ENCODE measurements around the gene DNAH1.

Gene DNAH1

GRCh38 chr3:52353291-52353855 is 37.3 kb downstream of the DNAH1 start:
- no peaks in the 10 kb centered on the region for H3K4me1 ChIP-seq (ENCODE audit: control insufficient read depth in 1 of 2, insufficient read depth in 2 of 2, low read length in 2 of 2)
- no peak overlapping the region for H3K4me3 ChIP-seq (ENCODE audit: low read depth in 1 of 2, low read length in 2 of 2)
- H3K36me3 ChIP-seq (ENCODE audit: control insufficient read depth in 1 of 2, insufficient read depth in 2 of 2, low read length in 2 of 2), result peaks cover 13 to 65% of the 10 kb centered on the region in 2 donors
- H3K27ac ChIP-seq (ENCODE audit: low read length), result no peak overlapping the region
- H3K9me3 ChIP-seq (ENCODE audit: control insufficient read depth in 1 of 2, low read length in 2 of 2), result no peaks in the 10 kb centered on the region
- H3K27me3 ChIP-seq (ENCODE audit: low read depth, low read length), result no peaks in the 10 kb centered on the region

- no peaks in the 10 kb centered on the region for H3K4me1 ChIP-seq (ENCODE audit: control insufficient read depth in 1 of 2, insufficient read depth in 2 of 2, low read length in 2 of 2)
- H3K36me3 ChIP-seq (ENCODE audit: control insufficient read depth in 1 of 2, insufficient read depth in 2 of 2, low read length in 2 of 2), result peaks cover 5 to 62% of the 10 kb centered on the region in 2 donors
- no peak overlapping the region for H3K4me3 ChIP-seq (ENCODE audit: low read depth in 1 of 2, low read length in 2 of 2)
- no peaks in the 10 kb centered on the region for H3K9me3 ChIP-seq (ENCODE audit: control insufficient read depth in 1 of 2, low read length in 2 of 2)
- no peaks in the 10 kb centered on the region for H3K27me3 ChIP-seq (ENCODE audit: low read depth, low read length)
- no peak overlapping the region for H3K27ac ChIP-seq (ENCODE audit: low read length)
Measured at GRCh38 chr3:52354676-52355075, 38.6 kb downstream of the DNAH1 start.

GRCh38 chr3:52355526-52355925 is 39.4 kb downstream of the DNAH1 start:
- Histone ChIP-seq H3K27me3 (ENCODE audit: low read depth, low read length) (no peaks in the 10 kb centered on the region), H3K27ac (ENCODE audit: low read length) (no peak overlapping the region), H3K9me3 (ENCODE audit: control insufficient read depth in 1 of 2, low read length in 2 of 2) (no peaks in the 10 kb centered on the region), H3K4me3 (ENCODE audit: low read depth in 1 of 2, low read length in 2 of 2) (no peak overlapping the region), H3K4me1 (ENCODE audit: control insufficient read depth in 1 of 2, insufficient read depth in 2 of 2, low read length in 2 of 2) (no peaks in the 10 kb centered on the region), H3K36me3 (ENCODE audit: control insufficient read depth in 1 of 2, insufficient read depth in 2 of 2, low read length in 2 of 2) (peaks cover 5 to 65% of the 10 kb centered on the region in 2 donors)

GRCh38 chr3:52356126-52356525 is 40.0 kb downstream of the DNAH1 start:
- Histone ChIP-seq H3K9me3 (ENCODE audit: control insufficient read depth in 1 of 2, low read length in 2 of 2) (no peaks in the 10 kb centered on the region), H3K27me3 (ENCODE audit: low read depth, low read length) (no peaks in the 10 kb centered on the region), H3K36me3 (ENCODE audit: control insufficient read depth in 1 of 2, insufficient read depth in 2 of 2, low read length in 2 of 2) (peaks cover 5 to 63% of the 10 kb centered on the region in 2 donors), H3K4me1 (ENCODE audit: control insufficient read depth in 1 of 2, insufficient read depth in 2 of 2, low read length in 2 of 2) (no peaks in the 10 kb centered on the region), H3K4me3 (ENCODE audit: low read depth in 1 of 2, low read length in 2 of 2) (no peak overlapping the region), H3K27ac (ENCODE audit: low read length) (no peak overlapping the region)

GRCh38 chr3:52357151-52358080 is 41.3 kb downstream of the DNAH1 start:
- Histone ChIP-seq H3K9me3 (ENCODE audit: control insufficient read depth in 1 of 2, low read length in 2 of 2) (no peaks in the 10 kb centered on the region), H3K4me3 (ENCODE audit: low read depth in 1 of 2, low read length in 2 of 2) (no peak overlapping the region), H3K27me3 (ENCODE audit: low read depth, low read length) (no peaks in the 10 kb centered on the region), H3K27ac (ENCODE audit: low read length) (no peak overlapping the region), H3K36me3 (ENCODE audit: control insufficient read depth in 1 of 2, insufficient read depth in 2 of 2, low read length in 2 of 2) (peaks cover 0 to 61% of the 10 kb centered on the region in 2 donors), H3K4me1 (ENCODE audit: control insufficient read depth in 1 of 2, insufficient read depth in 2 of 2, low read length in 2 of 2) (no peaks in the 10 kb centered on the region)

- Histone ChIP-seq H3K4me3 (ENCODE audit: low read depth in 1 of 2, low read length in 2 of 2) (no peak overlapping the region), H3K27ac (ENCODE audit: low read length) (no peak overlapping the region), H3K4me1 (ENCODE audit: control insufficient read depth in 1 of 2, insufficient read depth in 2 of 2, low read length in 2 of 2) (no peaks in the 10 kb centered on the region), H3K9me3 (ENCODE audit: control insufficient read depth in 1 of 2, low read length in 2 of 2) (no peaks in the 10 kb centered on the region), H3K27me3 (ENCODE audit: low read depth, low read length) (no peaks in the 10 kb centered on the region), H3K36me3 (ENCODE audit: control insufficient read depth in 1 of 2, insufficient read depth in 2 of 2, low read length in 2 of 2) (peaks cover under 1 to 63% of the 10 kb centered on the region in 2 donors)
Measured at GRCh38 chr3:52358362-52358940, 42.3 kb downstream of the DNAH1 start.

GRCh38 chr3:52359116-52359855 is 43.2 kb downstream of the DNAH1 start:
- Histone ChIP-seq H3K4me1 (ENCODE audit: control insufficient read depth in 1 of 2, insufficient read depth in 2 of 2, low read length in 2 of 2) (no peaks in the 10 kb centered on the region), H3K9me3 (ENCODE audit: control insufficient read depth in 1 of 2, low read length in 2 of 2) (no peaks in the 10 kb centered on the region), H3K27ac (ENCODE audit: low read length) (no peak overlapping the region), H3K4me3 (ENCODE audit: low read depth in 1 of 2, low read length in 2 of 2) (no peak overlapping the region), H3K27me3 (ENCODE audit: low read depth, low read length) (no peaks in the 10 kb centered on the region), H3K36me3 (ENCODE audit: control insufficient read depth in 1 of 2, insufficient read depth in 2 of 2, low read length in 2 of 2) (peaks cover 6 to 62% of the 10 kb centered on the region in 2 donors)

- H3K9me3 ChIP-seq (ENCODE audit: control insufficient read depth in 1 of 2, low read length in 2 of 2), result no peaks in the 10 kb centered on the region
- H3K4me1 ChIP-seq (ENCODE audit: control insufficient read depth in 1 of 2, insufficient read depth in 2 of 2, low read length in 2 of 2), result no peaks in the 10 kb centered on the region
- H3K27ac ChIP-seq (ENCODE audit: low read length), result no peak overlapping the region
- H3K27me3 ChIP-seq (ENCODE audit: low read depth, low read length), result no peaks in the 10 kb centered on the region
- peaks cover 6 to 66% of the 10 kb centered on the region in 2 donors for H3K36me3 ChIP-seq (ENCODE audit: control insufficient read depth in 1 of 2, insufficient read depth in 2 of 2, low read length in 2 of 2)
- H3K4me3 ChIP-seq (ENCODE audit: low read depth in 1 of 2, low read length in 2 of 2), result no peak overlapping the region
Measured at GRCh38 chr3:52361011-52361410, 44.9 kb downstream of the DNAH1 start.

- Histone ChIP-seq H3K27ac (ENCODE audit: low read length) (no peak overlapping the region), H3K36me3 (ENCODE audit: control insufficient read depth in 1 of 2, insufficient read depth in 2 of 2, low read length in 2 of 2) (peaks cover 6 to 64% of the 10 kb centered on the region in 2 donors), H3K4me3 (ENCODE audit: low read depth in 1 of 2, low read length in 2 of 2) (no peak overlapping the region)
Measured at GRCh38 chr3:52361454-52361853, 45.3 kb downstream of the DNAH1 start.

GRCh38 chr3:52361898-52362297 is 45.8 kb downstream of the DNAH1 start:
- H3K9me3 ChIP-seq (ENCODE audit: control insufficient read depth in 1 of 2, low read length in 2 of 2), result no peaks in the 10 kb centered on the region
- H3K36me3 ChIP-seq (ENCODE audit: control insufficient read depth in 1 of 2, insufficient read depth in 2 of 2, low read length in 2 of 2), result peaks cover 6 to 64% of the 10 kb centered on the region in 2 donors
- H3K4me3 ChIP-seq (ENCODE audit: low read depth in 1 of 2, low read length in 2 of 2), result no peak overlapping the region
- H3K4me1 ChIP-seq (ENCODE audit: control insufficient read depth in 1 of 2, insufficient read depth in 2 of 2, low read length in 2 of 2), result no peaks in the 10 kb centered on the region
- H3K27ac ChIP-seq (ENCODE audit: low read length), result no peak overlapping the region
- H3K27me3 ChIP-seq (ENCODE audit: low read depth, low read length), result no peaks in the 10 kb centered on the region

More at GRCh38 chr3:52361454-52361853, 45.3 kb downstream of the DNAH1 start:
- Histone ChIP-seq H3K4me1 (ENCODE audit: control insufficient read depth in 1 of 2, insufficient read depth in 2 of 2, low read length in 2 of 2) (no peaks in the 10 kb centered on the region), H3K9me3 (ENCODE audit: control insufficient read depth in 1 of 2, low read length in 2 of 2) (no peaks in the 10 kb centered on the region), H3K27me3 (ENCODE audit: low read depth, low read length) (no peaks in the 10 kb centered on the region)

Data from muscle layer of duodenum (tissue), 2 donors.